Measurements from ENCODE around the gene B4GALT5.
"Not testable (repeated sequence)": the region's sequence is repeated elsewhere in the genome, so short reads cannot be mapped to it uniquely, and the experiment has no call there.

B4GALT5 gene

DNA sequence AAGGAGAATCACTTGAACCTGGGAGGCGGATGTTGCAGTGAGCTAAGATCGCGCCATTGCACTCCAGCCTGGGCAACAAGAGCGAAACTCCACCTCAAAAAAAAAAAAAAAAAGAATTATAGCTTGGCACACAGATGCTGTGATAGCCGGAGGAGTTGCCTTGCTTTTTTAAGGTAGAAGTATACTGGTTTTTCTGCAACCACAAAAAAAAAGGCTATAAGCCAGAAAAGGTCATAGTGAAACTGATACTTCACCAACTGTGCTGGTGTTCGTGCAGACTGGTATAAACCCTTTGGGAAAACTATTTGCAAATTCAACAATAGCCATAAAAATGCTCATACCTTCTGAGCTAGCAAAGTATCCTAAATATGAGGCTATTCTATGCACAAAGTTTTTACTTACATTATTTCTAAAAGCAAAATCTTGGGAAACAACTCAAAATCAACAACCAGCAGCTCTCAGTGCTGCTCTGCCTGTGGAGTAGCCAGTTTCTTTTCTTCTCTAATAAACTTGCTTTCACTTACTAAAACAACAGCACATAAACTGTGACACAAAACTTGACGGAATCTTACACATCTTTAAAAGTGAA lies 44.0 kb downstream of the B4GALT5 start:
- TF ChIP-seq GABPA (IDR thresholded peaks at IDR 0.05; ENCODE audit: low read depth) (no peak), SPI1 (IDR thresholded peaks at IDR 0.05; ENCODE audit: borderline replicate concordance, low read depth) (no peak), POLR2AphosphoS5 (IDR thresholded peaks at IDR 0.05; ENCODE audit: low read depth) (no peak)
- TF ChIP-seq, protein P1, sequence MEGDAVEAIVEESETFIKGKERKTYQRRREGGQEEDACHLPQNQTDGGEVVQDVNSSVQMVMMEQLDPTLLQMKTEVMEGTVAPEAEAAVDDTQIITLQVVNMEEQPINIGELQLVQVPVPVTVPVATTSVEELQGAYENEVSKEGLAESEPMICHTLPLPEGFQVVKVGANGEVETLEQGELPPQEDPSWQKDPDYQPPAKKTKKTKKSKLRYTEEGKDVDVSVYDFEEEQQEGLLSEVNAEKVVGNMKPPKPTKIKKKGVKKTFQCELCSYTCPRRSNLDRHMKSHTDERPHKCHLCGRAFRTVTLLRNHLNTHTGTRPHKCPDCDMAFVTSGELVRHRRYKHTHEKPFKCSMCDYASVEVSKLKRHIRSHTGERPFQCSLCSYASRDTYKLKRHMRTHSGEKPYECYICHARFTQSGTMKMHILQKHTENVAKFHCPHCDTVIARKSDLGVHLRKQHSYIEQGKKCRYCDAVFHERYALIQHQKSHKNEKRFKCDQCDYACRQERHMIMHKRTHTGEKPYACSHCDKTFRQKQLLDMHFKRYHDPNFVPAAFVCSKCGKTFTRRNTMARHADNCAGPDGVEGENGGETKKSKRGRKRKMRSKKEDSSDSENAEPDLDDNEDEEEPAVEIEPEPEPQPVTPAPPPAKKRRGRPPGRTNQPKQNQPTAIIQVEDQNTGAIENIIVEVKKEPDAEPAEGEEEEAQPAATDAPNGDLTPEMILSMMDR (IDR thresholded peaks at IDR 0.05; ENCODE audit: insufficient read depth, low read length), result no peak
- TF ChIP-seq, protein P2, sequence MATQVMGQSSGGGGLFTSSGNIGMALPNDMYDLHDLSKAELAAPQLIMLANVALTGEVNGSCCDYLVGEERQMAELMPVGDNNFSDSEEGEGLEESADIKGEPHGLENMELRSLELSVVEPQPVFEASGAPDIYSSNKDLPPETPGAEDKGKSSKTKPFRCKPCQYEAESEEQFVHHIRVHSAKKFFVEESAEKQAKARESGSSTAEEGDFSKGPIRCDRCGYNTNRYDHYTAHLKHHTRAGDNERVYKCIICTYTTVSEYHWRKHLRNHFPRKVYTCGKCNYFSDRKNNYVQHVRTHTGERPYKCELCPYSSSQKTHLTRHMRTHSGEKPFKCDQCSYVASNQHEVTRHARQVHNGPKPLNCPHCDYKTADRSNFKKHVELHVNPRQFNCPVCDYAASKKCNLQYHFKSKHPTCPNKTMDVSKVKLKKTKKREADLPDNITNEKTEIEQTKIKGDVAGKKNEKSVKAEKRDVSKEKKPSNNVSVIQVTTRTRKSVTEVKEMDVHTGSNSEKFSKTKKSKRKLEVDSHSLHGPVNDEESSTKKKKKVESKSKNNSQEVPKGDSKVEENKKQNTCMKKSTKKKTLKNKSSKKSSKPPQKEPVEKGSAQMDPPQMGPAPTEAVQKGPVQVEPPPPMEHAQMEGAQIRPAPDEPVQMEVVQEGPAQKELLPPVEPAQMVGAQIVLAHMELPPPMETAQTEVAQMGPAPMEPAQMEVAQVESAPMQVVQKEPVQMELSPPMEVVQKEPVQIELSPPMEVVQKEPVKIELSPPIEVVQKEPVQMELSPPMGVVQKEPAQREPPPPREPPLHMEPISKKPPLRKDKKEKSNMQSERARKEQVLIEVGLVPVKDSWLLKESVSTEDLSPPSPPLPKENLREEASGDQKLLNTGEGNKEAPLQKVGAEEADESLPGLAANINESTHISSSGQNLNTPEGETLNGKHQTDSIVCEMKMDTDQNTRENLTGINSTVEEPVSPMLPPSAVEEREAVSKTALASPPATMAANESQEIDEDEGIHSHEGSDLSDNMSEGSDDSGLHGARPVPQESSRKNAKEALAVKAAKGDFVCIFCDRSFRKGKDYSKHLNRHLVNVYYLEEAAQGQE (IDR thresholded peaks at IDR 0.05; ENCODE audit: insufficient replicate concordance, low read depth), result no peak
- Histone ChIP-seq H3K27ac (replicated peaks) (no peak overlapping the region), H3K27me3 (ENCODE audit: insufficient read depth, poor library complexity, severe bottlenecking) (no peaks in the 10 kb centered on the region), H3K4me3 (replicated peaks; ENCODE audit: insufficient read depth, low read length) (no peak overlapping the region)
- no peak for DNase-seq (ENCODE audit: low read depth in 1 of 2, low spot score in 1 of 2)

DNA sequence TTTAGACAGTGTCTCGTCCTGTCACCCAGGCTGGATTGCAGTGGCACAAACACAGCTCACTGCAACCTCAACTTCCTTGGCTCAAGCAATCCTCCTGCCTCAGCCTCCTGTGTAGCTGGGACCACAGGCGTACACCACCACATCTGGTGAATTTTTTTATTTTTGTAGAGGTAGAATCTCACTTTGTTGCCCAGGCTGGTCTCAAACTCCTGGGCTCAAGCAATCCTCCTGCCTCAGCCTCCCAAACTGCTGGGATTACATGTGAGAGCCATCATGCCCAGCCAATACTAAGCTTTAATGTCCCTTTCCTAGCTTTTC lies 44.8 kb downstream of the B4GALT5 start:
- H3K27me3 ChIP-seq (ENCODE audit: insufficient read depth, poor library complexity, severe bottlenecking); H3K27ac ChIP-seq (replicated peaks); H3K4me3 ChIP-seq (replicated peaks; ENCODE audit: insufficient read depth, low read length); DNase-seq (ENCODE audit: low read depth in 1 of 2, low spot score in 1 of 2): not testable (repeated sequence)

DNA sequence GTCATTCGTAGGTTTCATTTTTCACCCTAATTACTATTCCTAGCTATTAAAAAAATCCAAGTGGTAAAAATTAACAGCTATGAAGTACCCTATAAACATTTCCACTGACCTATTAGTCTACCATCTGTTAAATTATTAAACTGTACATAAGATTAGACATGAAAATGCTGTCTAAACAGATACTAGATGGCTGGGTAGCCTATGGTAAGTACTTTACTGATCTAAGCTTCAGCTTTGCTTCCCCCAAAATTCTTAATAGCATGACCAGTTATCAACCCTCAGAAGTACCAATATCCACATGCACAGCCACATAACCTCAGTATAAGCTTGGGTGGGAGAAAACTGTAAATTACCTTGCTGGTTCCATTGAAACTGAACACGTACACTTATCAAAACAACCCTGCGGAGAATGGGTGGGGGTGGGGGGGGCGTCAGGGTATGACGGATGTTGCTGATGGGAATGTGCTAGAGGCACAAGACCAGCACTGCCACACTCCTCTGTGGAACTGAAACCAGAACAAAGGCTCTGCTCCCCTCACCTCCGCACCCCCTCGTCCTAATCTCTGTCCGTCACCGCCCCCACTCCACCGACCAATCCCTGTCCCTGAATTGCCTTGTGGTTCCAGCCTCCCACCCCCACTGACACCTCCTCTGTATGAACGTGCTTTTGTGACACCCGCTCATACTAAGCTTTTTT lies 45.3 kb downstream of the B4GALT5 start:
- Histone ChIP-seq H3K27ac (replicated peaks) (no peak overlapping the region), H3K27me3 (ENCODE audit: insufficient read depth, poor library complexity, severe bottlenecking) (no peaks in the 10 kb centered on the region), H3K4me3 (replicated peaks; ENCODE audit: insufficient read depth, low read length) (no peak overlapping the region)
- no peak for DNase-seq (ENCODE audit: low read depth in 1 of 2, low spot score in 1 of 2)
- no peak for TF ChIP-seq GABPA (IDR thresholded peaks at IDR 0.05; ENCODE audit: low read depth)
- no peak for TF ChIP-seq POLR2AphosphoS5 (IDR thresholded peaks at IDR 0.05; ENCODE audit: low read depth)
- TF ChIP-seq, protein P1 (IDR thresholded peaks at IDR 0.05; ENCODE audit: insufficient read depth, low read length), result no peak
- TF ChIP-seq, protein P2 (IDR thresholded peaks at IDR 0.05; ENCODE audit: insufficient replicate concordance, low read depth), result no peak
- TF ChIP-seq SPI1 (IDR thresholded peaks at IDR 0.05; ENCODE audit: borderline replicate concordance, low read depth), result no peak

DNA sequence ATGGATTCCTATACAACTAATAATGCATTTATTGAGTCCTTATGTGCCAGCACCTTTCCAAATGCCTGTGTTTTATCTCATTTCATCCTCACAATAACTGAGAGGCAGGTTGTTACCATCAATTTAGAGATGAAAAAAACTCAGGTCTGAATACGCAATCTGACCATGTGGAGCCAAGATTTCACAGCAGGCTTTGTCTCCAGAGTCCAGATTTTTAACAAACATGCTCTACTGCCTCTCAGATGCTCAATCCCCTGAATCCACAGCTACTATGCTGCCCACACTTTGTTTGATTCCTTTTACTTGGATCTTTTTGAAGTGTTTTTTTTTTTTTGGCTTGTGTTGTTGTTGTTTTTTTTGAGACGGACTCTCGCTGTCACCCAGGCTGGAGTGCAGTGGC lies 46.8 kb downstream of the B4GALT5 start:
- no peak for DNase-seq (ENCODE audit: low read depth in 1 of 2, low spot score in 1 of 2)
- TF ChIP-seq, protein P1 (IDR thresholded peaks at IDR 0.05; ENCODE audit: insufficient read depth, low read length), result no peak
- Histone ChIP-seq H3K27ac (replicated peaks) (no peak overlapping the region), H3K4me3 (replicated peaks; ENCODE audit: insufficient read depth, low read length) (no peak overlapping the region), H3K27me3 (ENCODE audit: insufficient read depth, poor library complexity, severe bottlenecking) (no peaks in the 10 kb centered on the region)
